ENCODE measurements around the gene CTIF.

DNA sequence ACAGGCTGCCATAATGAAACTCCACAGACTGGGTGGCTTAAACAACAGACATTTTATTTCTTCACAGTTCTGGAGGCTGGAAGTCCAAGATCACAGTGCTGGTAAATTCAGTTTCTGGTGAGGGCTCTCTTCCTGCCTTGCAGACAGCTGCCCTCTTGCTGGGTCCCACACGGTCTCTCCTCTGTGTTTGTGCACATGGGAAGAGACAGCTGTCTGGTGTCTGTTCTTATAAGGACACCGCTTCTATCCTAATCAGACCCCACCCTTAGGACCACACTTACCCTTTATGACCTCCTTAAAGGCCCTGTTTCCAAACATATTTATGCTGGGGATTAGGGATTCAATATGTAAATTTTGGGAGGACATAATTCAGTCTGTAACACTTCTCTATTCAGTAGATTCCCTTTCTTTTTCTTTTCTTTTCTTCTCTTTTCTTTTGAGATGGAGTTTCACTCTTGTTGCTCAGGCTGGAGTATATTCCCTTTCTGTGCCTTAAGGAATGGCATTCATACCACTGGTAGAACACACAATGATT lies 18.9 kb downstream of the CTIF start:
- TF ChIP-seq, protein P1, sequence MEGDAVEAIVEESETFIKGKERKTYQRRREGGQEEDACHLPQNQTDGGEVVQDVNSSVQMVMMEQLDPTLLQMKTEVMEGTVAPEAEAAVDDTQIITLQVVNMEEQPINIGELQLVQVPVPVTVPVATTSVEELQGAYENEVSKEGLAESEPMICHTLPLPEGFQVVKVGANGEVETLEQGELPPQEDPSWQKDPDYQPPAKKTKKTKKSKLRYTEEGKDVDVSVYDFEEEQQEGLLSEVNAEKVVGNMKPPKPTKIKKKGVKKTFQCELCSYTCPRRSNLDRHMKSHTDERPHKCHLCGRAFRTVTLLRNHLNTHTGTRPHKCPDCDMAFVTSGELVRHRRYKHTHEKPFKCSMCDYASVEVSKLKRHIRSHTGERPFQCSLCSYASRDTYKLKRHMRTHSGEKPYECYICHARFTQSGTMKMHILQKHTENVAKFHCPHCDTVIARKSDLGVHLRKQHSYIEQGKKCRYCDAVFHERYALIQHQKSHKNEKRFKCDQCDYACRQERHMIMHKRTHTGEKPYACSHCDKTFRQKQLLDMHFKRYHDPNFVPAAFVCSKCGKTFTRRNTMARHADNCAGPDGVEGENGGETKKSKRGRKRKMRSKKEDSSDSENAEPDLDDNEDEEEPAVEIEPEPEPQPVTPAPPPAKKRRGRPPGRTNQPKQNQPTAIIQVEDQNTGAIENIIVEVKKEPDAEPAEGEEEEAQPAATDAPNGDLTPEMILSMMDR (IDR thresholded peaks at IDR 0.05; ENCODE audit: poor library complexity, severe bottlenecking) = no peak
- TF ChIP-seq POLR2AphosphoS5 (IDR thresholded peaks at IDR 0.05) (no peak), TAF1 (IDR thresholded peaks at IDR 0.05; ENCODE audit: low read depth) (no peak), EP300 (conservative IDR thresholded peaks at IDR 0.05; ENCODE audit: poor library complexity, severe bottlenecking) (no peak), SMC3 (conservative IDR thresholded peaks at IDR 0.05; ENCODE audit: poor library complexity) (no peak), EZH2 (IDR thresholded peaks at IDR 0.05; ENCODE audit: borderline replicate concordance, insufficient read depth, low read length, poor library complexity, severe bottlenecking) (no peak), RAD21 (conservative IDR thresholded peaks at IDR 0.05) (no peak)
- TF ChIP-seq, protein P2, sequence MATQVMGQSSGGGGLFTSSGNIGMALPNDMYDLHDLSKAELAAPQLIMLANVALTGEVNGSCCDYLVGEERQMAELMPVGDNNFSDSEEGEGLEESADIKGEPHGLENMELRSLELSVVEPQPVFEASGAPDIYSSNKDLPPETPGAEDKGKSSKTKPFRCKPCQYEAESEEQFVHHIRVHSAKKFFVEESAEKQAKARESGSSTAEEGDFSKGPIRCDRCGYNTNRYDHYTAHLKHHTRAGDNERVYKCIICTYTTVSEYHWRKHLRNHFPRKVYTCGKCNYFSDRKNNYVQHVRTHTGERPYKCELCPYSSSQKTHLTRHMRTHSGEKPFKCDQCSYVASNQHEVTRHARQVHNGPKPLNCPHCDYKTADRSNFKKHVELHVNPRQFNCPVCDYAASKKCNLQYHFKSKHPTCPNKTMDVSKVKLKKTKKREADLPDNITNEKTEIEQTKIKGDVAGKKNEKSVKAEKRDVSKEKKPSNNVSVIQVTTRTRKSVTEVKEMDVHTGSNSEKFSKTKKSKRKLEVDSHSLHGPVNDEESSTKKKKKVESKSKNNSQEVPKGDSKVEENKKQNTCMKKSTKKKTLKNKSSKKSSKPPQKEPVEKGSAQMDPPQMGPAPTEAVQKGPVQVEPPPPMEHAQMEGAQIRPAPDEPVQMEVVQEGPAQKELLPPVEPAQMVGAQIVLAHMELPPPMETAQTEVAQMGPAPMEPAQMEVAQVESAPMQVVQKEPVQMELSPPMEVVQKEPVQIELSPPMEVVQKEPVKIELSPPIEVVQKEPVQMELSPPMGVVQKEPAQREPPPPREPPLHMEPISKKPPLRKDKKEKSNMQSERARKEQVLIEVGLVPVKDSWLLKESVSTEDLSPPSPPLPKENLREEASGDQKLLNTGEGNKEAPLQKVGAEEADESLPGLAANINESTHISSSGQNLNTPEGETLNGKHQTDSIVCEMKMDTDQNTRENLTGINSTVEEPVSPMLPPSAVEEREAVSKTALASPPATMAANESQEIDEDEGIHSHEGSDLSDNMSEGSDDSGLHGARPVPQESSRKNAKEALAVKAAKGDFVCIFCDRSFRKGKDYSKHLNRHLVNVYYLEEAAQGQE (IDR thresholded peaks at IDR 0.05; ENCODE audit: borderline replicate concordance) = no peak

Data from neural cell (in vitro differentiated cells).